Activated naive CD4-positive, alpha-beta T cell treated with anti-CD3 and anti-CD28 coated beads, Interleukin-2, amount 10 ng/mL, durations not matched to agents 5 hours and 36 hours (primary cell): Measurements from ENCODE around the gene GSTM4. TPM values are rescaled to one million over a fixed set of nuclear protein-coding genes. Genes with fewer than 3 reads are reported as not detected.

Source experiments
- total RNA-seq, 2 experiments: library from RNA; stranded (reverse); gene quantifications; one replicate each; pipeline ENCODE4 v1.2.3, GENCODE V29; 2021

The GSTM4 gene
- 10 to 100 TPM; 14.4 to 14.6 TPM for total RNA-seq

DNA sequence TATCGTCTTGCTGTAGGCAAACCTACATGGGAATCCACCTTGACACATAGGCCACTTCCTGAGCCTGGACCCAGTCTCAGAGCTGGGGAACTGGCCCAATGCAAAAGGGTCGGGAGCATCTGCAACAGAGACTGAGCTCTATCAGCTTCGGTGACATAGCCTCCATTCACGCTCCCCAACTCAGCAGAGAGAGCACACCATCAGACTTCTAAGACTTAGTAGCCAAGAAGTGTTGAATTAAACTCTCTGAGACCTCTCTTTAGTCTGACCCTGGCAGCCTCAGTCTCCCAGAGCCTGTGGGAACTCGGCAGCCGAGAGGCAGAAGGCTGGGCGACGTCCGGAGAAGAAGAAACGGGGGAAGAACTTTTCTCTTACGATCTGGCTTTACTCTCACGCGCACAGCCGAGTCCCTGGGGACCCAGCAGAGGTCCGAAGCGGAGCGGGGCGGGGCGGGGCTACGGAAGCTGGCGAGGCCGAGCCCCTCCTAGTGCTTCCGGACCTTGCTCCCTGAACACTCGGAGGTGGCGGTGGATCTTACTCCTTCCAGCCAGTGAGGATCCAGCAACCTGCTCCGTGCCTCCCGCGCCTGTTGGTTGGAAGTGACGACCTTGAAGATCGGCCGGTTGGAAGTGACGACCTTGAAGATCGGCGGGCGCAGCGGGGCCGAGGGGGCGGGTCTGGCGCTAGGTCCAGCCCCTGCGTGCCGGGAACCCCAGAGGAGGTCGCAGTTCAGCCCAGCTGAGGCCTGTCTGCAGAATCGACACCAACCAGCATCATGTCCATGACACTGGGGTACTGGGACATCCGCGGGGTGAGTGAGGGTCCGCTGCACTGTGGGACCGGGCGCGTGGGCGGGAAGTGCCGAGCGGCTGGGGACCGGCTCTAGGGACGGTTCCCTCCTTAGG, at the start of gene GSTM4:
TSS of gene GSTM4 (plus strand) at position 485 of the 905 bp plus-strand sequence. CDS start at position 776, 291 bp downstream.

DNA sequence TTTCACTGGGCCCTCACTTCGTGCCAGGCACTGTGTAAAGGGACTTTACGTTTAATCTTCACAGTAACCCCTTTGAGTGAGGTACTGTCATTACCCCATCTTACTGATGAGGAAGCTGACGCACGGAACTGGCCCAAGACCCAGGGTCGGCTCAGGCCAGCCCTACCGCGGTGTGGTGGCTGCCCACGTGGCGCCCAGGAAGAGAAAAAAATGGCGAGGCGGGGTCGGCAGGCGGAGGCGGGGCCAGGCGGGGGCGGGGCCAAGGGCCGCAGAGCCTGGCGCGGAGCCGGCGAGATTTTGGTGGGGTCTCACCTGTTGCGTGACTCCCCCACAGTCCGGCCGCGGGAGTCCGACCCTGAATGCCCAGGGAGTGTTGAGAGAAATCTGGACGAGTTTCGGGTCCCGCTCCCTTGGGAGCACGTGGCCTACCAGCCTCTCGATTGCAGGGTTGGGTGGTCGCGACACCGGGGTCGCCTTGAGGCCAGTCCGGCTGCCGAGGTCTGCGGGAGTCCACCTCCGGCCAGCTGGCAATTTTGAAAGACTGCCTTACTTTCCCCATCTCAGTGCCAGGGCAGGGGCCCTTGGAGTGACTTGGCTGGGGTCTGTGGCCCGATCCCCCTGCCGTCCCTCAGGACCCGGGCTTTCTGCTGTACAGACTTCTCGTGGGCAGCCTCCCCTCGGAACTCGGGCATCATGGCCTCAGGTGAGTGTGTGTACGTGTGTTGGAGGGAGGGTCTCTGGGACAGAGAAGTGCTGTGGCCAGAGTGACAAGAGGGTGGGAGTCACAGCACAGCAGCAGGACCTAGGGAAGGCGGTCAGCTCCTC, 36.1 kb upstream of the GSTM4 start, which contains the start of the genes AMPD2 and GNAT2:
TSS of gene AMPD2 (plus strand) at position 262 of the 825 bp plus-strand sequence. CDS start 1,339 bp downstream, outside the sequence.
TSS of gene GNAT2 (minus strand) at position 41 of the 825 bp plus-strand sequence. CDS start 6,746 bp downstream, outside the sequence.

DNA sequence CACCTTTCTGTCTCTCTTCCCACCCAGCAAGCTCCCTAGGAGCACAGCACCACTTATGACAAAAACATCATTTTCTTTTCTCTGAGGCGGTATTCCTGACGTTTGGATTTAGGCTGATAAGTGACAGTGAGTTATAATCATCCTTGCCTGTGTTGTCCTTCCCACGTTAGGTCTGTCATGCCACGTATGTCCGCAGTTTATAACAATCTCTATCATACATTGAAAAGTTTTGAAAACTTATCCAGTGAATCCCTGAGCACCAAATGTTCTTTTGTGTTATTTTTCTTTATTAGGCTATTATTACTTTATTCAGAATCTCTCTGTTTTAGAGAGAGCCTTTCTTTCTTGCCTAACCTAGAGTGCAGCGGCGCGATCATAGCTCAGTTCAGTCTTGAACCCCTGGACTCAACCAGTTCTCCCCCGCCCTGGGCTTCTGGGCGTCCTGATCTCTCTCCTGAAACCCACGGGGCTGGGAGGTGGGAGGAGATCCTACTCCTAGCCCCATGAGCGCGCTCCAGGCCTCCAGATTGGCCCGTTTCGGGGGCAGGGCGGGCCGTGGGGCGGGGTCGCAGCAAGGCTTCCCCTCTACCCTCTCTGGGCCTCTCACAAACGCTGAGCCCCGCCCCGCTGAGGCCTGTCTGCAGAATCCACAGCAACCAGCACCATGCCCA, 11.7 kb downstream of the GSTM4 start, which contains the start of gene GSTM2:
TSS of gene GSTM2 (plus strand) at position 606 of the 671 bp plus-strand sequence. CDS start at position 665, 59 bp downstream.

DNA sequence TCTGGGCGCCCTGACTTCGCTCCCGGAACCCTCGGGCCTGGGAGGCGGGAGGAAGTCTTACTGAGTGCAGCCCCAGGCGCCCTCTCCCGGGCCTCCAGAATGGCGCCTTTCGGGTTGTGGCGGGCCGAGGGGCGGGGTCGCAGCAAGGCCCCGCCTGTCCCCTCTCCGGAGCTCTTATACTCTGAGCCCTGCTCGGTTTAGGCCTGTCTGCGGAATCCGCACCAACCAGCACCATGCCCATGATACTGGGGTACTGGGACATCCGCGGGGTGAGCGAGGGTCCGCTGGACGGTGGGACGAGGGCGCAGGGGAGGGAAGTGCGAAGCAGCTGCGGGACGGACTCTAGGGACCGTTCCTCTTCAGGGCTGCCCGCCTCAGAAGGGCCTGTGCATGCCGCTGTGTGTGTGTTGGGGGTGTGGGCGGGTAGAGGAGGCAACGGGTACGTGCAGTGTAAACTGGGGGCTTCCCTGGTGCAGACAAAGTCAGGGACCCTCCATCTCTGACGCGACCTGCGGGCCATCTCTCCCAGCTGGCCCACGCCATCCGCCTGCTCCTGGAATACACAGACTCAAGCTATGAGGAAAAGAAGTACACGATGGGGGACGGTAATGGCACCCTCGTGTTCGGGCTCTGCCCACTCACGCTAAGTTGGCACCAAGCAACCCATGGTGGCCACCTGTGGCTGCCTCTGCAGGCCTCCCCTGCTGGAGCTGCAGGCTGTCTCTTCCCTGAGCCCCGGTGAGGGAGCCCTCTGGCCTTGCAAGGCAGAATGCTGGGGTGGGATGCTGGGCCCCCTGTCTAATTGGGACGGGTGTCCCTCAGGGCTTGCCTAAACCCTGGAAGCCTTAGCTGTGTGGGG, 32.0 kb downstream of the GSTM4 start, which contains the start of gene GSTM1:
TSS of gene GSTM1 (plus strand) at position 177 of the 859 bp plus-strand sequence. CDS start at position 234, 57 bp downstream.

Other genes with a start within 250 kb of the GSTM4 start
- gene PSMA5, start 229.7 kb upstream of the GSTM4 start, total RNA-seq = 100 to 1,000 TPM; 138 TPM
- not detected for gene SYPL2, start 189.6 kb upstream of the GSTM4 start, total RNA-seq
- 10 to 100 TPM; 10.7 to 12.7 TPM for gene ATXN7L2, start 172.2 kb upstream of the GSTM4 start, total RNA-seq
- 10 to 100 TPM; 23.6 to 28.9 TPM for gene CYB561D1, start 162.0 kb upstream of the GSTM4 start, total RNA-seq
- gene AMIGO1, start 146.4 kb upstream of the GSTM4 start, total RNA-seq = 1 to 10 TPM; 7.0 to 7.3 TPM
- gene GPR61, start 116.2 kb upstream of the GSTM4 start, total RNA-seq = under 1 TPM; 0.29 to 0.50 TPM
- 1 to 10 TPM; 9.3 to 9.7 TPM for gene GNAI3, start 107.5 kb upstream of the GSTM4 start, total RNA-seq
- not detected for gene GNAT2, start 36.5 kb upstream of the GSTM4 start, total RNA-seq
- 100 to 1,000 TPM; 112 to 117 TPM for gene AMPD2, start 36.3 kb upstream of the GSTM4 start, total RNA-seq
- gene GSTM2, start 12.0 kb downstream of the GSTM4 start, total RNA-seq = 10 to 100 TPM; 20.9 to 22.6 TPM
- under 1 TPM in 1 of 2 experiments, not detected in 1; 0.24 TPM for gene GSTM1, start 31.7 kb downstream of the GSTM4 start, total RNA-seq
- not detected for gene GSTM5, start 56.2 kb downstream of the GSTM4 start, total RNA-seq
- gene GSTM3, start 84.9 kb downstream of the GSTM4 start, total RNA-seq = under 1 TPM; 0.31 to 0.71 TPM
- gene EPS8L3, start 107.8 kb downstream of the GSTM4 start, total RNA-seq = not detected